Uterus (tissue), 2 donors: Measurements from ENCODE around the gene SDC1.

Experiments
- CTCF ChIP-seq, 4 experiments: fragments of 200-600 bp in 2 of 4; fragments of 450-650 bp in 2 of 4; sonication (generic) in 2 of 4; IDR thresholded peaks; one replicate each; pipeline ENCODE4 v1.5.1; 2016 to 2019; ENCODE audit warnings: antibody characterized with exemption in 4 of 4, mild to moderate bottlenecking in 2 of 4, moderate library complexity in 1 of 4
- POLR2A ChIP-seq, 2 donors: fragments of 450-650 bp; IDR thresholded peaks; one replicate each; pipeline ENCODE4 v1.6.1; 2016; ENCODE audit warnings: antibody characterized with exemption in 2 of 2, mild to moderate bottlenecking in 1 of 2, moderate library complexity in 1 of 2

DNA sequence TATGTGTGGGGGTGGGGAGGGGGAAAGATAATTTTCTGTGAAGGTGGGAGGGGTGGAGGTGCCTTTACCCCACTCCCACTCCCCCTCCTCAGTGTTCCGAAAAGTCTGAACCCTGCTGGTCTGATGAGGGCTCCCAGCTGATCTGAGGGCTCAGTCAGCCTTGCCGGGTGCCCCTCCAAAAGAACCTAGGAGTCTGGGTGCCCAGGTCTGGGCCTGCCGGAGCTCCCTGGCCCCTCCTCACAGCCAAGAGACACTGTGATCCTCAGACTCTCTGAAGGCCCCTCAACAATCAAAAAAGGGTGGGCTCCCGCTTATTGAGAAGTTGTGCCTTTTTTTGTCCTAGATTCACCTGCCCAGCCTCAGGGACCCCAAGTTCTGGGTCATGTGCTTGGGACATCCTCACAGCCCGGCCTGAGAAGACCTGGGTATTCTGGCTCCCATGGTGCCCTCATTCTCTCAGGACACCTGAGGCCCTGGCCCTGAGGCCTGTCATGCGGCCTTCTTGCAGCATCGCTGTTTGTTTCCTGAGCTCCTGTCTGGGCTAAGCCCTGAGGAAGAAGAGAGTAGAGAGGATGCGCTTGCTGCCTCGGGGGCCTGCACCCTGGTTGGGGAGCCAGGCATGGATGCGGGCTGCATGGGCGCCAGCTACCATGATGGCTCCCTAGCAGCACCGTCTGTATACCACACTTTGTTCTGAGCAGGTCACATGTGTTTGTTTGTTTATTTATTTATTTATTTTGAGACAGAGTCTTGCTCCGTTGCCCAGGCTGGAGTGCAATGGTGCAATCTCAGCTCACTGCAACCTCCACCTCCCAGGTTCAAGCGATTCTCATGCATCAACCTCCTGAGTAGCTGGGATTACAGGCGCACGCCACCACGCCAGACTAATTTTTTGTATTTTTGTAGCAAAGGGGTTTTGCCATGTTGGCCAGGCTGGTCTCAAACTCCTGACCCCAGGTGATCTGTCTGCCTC, 44.0 kb downstream of the SDC1 start:
- TF ChIP-seq CTCF (IDR thresholded peaks at IDR 0.05) (no peak), POLR2A (IDR thresholded peaks at IDR 0.05) (no peak)
